Omental fat pad (tissue), 4 donors: ENCODE results near the gene ZNF697. TPM values are rescaled to one million over a fixed set of nuclear protein-coding genes. Genes with fewer than 3 reads are reported as not detected.

Experiments used
- ATAC-seq: fragments of 150-250 bp; one replicate; pipeline ENCODE4 v1.9.1; 2016; ENCODE audit warnings: mild to moderate bottlenecking, moderate library complexity; ENCODE audit not compliant: low FRiP score
- DNase-seq: peaks from one replicate; pipeline ENCODE4 v3.0.0-alpha.2; 2019; ENCODE audit warnings: low spot score
- total RNA-seq, 4 donors: library from RNA; depleted of rRNA; stranded (reverse); fragments of >200 nt; gene quantifications; one replicate each; pipeline ENCODE4 v1.1.0, GENCODE V29; 2016
- TF ChIP-seq, protein P1 (sequence below), 3 donors: fragments of 450-650 bp; IDR thresholded peaks; one replicate each; pipeline ENCODE4 v1.5.1; 2016 to 2017; ENCODE audit warnings: antibody characterized with exemption in 3 of 3, mild to moderate bottlenecking in 3 of 3, moderate library complexity in 2 of 3

Gene ZNF697
- total RNA-seq, 4 donors from 2014 or later = 6.5 to 13.1 (median 8.8) TPM

GRCh38 chr1:119646521-119647227 lies 1.4 kb downstream of the ZNF697 start:
- ATAC-seq = peak; percentile 34
- TF ChIP-seq, protein P1, sequence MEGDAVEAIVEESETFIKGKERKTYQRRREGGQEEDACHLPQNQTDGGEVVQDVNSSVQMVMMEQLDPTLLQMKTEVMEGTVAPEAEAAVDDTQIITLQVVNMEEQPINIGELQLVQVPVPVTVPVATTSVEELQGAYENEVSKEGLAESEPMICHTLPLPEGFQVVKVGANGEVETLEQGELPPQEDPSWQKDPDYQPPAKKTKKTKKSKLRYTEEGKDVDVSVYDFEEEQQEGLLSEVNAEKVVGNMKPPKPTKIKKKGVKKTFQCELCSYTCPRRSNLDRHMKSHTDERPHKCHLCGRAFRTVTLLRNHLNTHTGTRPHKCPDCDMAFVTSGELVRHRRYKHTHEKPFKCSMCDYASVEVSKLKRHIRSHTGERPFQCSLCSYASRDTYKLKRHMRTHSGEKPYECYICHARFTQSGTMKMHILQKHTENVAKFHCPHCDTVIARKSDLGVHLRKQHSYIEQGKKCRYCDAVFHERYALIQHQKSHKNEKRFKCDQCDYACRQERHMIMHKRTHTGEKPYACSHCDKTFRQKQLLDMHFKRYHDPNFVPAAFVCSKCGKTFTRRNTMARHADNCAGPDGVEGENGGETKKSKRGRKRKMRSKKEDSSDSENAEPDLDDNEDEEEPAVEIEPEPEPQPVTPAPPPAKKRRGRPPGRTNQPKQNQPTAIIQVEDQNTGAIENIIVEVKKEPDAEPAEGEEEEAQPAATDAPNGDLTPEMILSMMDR (IDR thresholded peaks at IDR 0.05) = no peak

GRCh38 chr1:119639109-119639508 lies 9.0 kb downstream of the ZNF697 start:
- TF ChIP-seq, protein P1 (IDR thresholded peaks at IDR 0.05) = no peak
- ATAC-seq (no peak), DNase-seq (no peak)

More at GRCh38 chr1:119646521-119647227, 1.4 kb downstream of the ZNF697 start:
- DNase-seq = no peak

DNA sequence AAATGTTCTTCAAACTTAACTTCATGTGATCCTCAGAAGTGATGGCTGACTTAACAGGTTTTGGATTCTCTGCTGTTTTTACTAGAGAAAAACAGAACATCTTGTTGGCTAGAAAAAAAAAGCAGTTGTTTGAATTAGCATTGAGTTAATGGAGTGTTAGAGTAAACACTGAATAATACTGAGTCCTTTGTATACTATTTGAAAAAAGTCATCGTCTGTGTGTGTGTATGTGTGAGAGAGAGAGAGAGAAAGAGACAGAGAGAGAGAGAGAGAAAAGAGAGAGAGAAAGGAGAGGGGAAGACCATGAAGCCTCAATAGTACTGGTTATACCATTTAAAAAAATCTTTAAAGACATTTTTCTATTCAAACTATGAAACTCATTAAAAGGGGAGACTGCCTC lies 10.4 kb downstream of the ZNF697 start:
- TF ChIP-seq, protein P1 (IDR thresholded peaks at IDR 0.05) = no peak
- no peak for DNase-seq
- no peak for ATAC-seq

GRCh38 chr1:119636491-119637089 lies 11.5 kb downstream of the ZNF697 start:
- ATAC-seq (no peak), DNase-seq (no peak)
- TF ChIP-seq, protein P1 (IDR thresholded peaks at IDR 0.05) = no peak

DNA sequence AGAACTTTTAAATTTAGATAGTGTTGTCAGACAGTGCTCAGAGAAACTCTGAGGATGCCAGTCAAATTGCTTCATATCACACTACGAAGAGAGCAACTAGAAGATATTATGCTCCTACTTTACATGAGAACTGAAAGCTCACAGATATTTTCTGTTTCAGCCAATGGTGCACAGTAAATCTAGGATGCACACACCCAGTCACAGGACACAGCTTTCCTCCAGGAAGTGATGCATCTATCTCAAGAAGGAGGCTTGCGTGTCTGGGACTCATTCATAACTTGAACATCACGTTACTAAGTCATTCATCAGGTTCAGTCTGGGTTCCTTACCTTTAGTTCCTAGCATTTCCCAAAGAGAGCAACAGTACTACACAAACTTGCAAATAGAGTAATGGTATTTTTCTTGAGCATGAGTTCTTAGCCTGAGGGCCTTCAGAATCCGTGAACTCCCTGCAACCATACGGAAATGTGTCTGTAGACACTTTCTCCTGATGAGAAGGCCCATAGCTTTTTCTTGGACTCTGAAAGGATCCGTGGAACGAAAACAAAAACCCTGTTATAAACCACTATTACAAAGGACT lies 12.2 kb downstream of the ZNF697 start:
- TF ChIP-seq, protein P1 (IDR thresholded peaks at IDR 0.05) = no peak
- ATAC-seq = no peak
- no peak for DNase-seq

DNA sequence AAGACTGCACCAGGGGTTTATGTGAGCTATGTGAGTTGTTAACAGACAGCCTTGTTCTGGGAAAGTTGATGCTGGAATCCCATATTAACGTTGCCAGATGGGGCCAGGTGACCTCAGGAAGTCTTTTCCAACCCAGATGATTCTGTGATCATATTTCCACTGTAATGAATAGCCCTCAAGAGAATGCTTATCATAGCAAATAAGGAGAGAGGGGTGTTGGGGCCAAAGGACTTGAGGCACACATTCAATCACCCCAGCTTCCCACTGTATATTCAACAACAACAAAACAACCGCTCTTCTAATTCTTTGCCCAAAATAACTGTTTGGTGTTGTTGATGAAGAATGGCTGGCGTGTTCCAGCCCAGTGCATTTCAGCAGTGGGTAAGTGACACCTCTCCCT lies 14.1 kb downstream of the ZNF697 start:
- DNase-seq = no peak
- ATAC-seq = no peak
- TF ChIP-seq, protein P1 (IDR thresholded peaks at IDR 0.05) = no peak
